Measurements from ENCODE around the gene RAB6B.

Gene RAB6B

GRCh38 chr3:133838916-133839800, 56.5 kb downstream of the RAB6B start:
- no peak for TF ChIP-seq CTCF (conservative IDR thresholded peaks at IDR 0.05; ENCODE audit: low read length)
- no peak overlapping the region for H3K4me3 ChIP-seq (ENCODE audit: low read length)
- no peak for DNase-seq (ENCODE audit: low read depth)

- TF ChIP-seq CTCF (conservative IDR thresholded peaks at IDR 0.05; ENCODE audit: low read length) = no peak
- no peak overlapping the region for H3K4me3 ChIP-seq (ENCODE audit: low read length)
- no peak for DNase-seq (ENCODE audit: low read depth)
Observed at GRCh38 chr3:133838296-133838789, 57.3 kb downstream of the RAB6B start.

- no peak for DNase-seq (ENCODE audit: low read depth)
- no peak for TF ChIP-seq CTCF (conservative IDR thresholded peaks at IDR 0.05; ENCODE audit: low read length)
- H3K4me3 ChIP-seq (ENCODE audit: low read length) = no peak overlapping the region
Observed at GRCh38 chr3:133837487-133838295, 58.0 kb downstream of the RAB6B start.

GRCh38 chr3:133836497-133837158, 59.1 kb downstream of the RAB6B start:
- TF ChIP-seq CTCF (conservative IDR thresholded peaks at IDR 0.05; ENCODE audit: low read length) = no peak
- DNase-seq (ENCODE audit: low read depth) = no peak

GRCh38 chr3:133835961-133836360, 59.7 kb downstream of the RAB6B start:
- no peak for DNase-seq (ENCODE audit: low read depth)
- no peak for TF ChIP-seq CTCF (conservative IDR thresholded peaks at IDR 0.05; ENCODE audit: low read length)
- no peak overlapping the region for H3K4me3 ChIP-seq (ENCODE audit: low read length)

More at GRCh38 chr3:133836497-133837158, 59.1 kb downstream of the RAB6B start:
- H3K4me3 ChIP-seq (ENCODE audit: low read length) = no peak overlapping the region

GRCh38 chr3:133835418-133835743, 60.3 kb downstream of the RAB6B start:
- no peak for TF ChIP-seq CTCF (conservative IDR thresholded peaks at IDR 0.05; ENCODE audit: low read length)
- H3K4me3 ChIP-seq (ENCODE audit: low read length) = no peak overlapping the region
- DNase-seq (ENCODE audit: low read depth) = no peak

Measured in AG10803 (cell line).